Prostate gland (tissue), 2 donors: Measurements from ENCODE around the gene HNRNPLL.

Experiments
- CTCF ChIP-seq, 4 experiments: fragments of 200-600 bp in 2 of 4; fragments of 450-650 bp in 2 of 4; sonication (generic) in 2 of 4; IDR thresholded peaks; 1 replicate in 3 of 4; 2 replicates in 1 of 4; pipeline ENCODE4 v1.5.1; 2016 to 2019; ENCODE audit warnings: antibody characterized with exemption in 4 of 4, mild to moderate bottlenecking in 2 of 4, moderate library complexity in 2 of 4
- POLR2A ChIP-seq: fragments of 450-650 bp; IDR thresholded peaks from one replicate; pipeline ENCODE4 v1.6.1; 2016; ENCODE audit warnings: antibody characterized with exemption, mild to moderate bottlenecking
- POLR2AphosphoS5 ChIP-seq: sonication (generic); formaldehyde crosslinking; IDR thresholded peaks from one replicate; pipeline ENCODE4 v1.6.1; 2017; ENCODE audit warnings: antibody characterized with exemption

- TF ChIP-seq POLR2A: no peak
- no peak for TF ChIP-seq CTCF (IDR thresholded peaks at IDR 0.05)
- no peak for TF ChIP-seq POLR2AphosphoS5
Observed at GRCh38 chr2:38580115-38580636, 22.6 kb downstream of the HNRNPLL start.
